Heart right ventricle (tissue), 16 donors: ENCODE results near the gene AMIGO1. TPM values are rescaled to one million over a fixed set of nuclear protein-coding genes. Genes with fewer than 3 reads are reported as not detected.

Source experiments
- ATAC-seq, 8 donors: fragments of 200-7000 bp; cut with Tn5 transposase; one replicate each; pipeline ENCODE4 v1.9.1; 2020; ENCODE audit warnings: mild to moderate bottlenecking in 8 of 8, moderate library complexity in 8 of 8, moderate number of reproducible peaks in 1 of 8
- DNase-seq, 2 donors: peaks; one replicate each; pipeline ENCODE4 v3.0.0-alpha.2; 2020
- H3K27ac ChIP-seq, 10 donors: fragments of 200-600 bp; sonication (generic) in 2 of 10; one replicate each; pipeline versions ENCODE4 v1.5.0 to v1.8.0; 2020 to 2022; ENCODE audit warnings: mild to moderate bottlenecking in 3 of 10
- H3K27me3 ChIP-seq, 7 donors: fragments of 200-600 bp; one replicate each; pipeline ENCODE4 v1.8.0; 2021 to 2022; ENCODE audit warnings: mild to moderate bottlenecking in 2 of 7
- H3K36me3 ChIP-seq, 9 donors: fragments of 200-600 bp; sonication (generic) in 1 of 9; one replicate each; pipeline versions ENCODE4 v1.5.0 to v1.8.0; 2020 to 2022; ENCODE audit warnings: mild to moderate bottlenecking in 2 of 9
- H3K4me1 ChIP-seq, 9 donors: fragments of 200-600 bp; sonication (generic) in 1 of 9; one replicate each; pipeline versions ENCODE4 v1.5.0 to v1.8.0; 2020 to 2022; ENCODE audit warnings: mild to moderate bottlenecking in 4 of 9
- H3K4me3 ChIP-seq, 10 donors: fragments of 200-600 bp; sonication (generic) in 2 of 10; one replicate each; pipeline versions ENCODE4 v1.5.0 to v1.8.0; 2020 to 2022; ENCODE audit warnings: mild to moderate bottlenecking in 7 of 10, moderate library complexity in 2 of 10
- H3K9me3 ChIP-seq, 11 donors: fragments of 200-600 bp in 10 of 11; sonication (generic) in 2 of 11; one replicate each; pipeline versions ENCODE4 v1.5.0 to v1.8.0; 2013 to 2022; ENCODE audit warnings: mild to moderate bottlenecking in 2 of 11, control low read depth in 1 of 11, moderate library complexity in 1 of 11
- WGBS, 2 donors: extraction: QIAGEN DNeasy Blood & Tissue Kit; methylation state at CpG; one replicate each; pipeline ENCODE4 v1.1.7; 2013; ENCODE audit warnings: inconsistent platforms in 1 of 2; 5-methylcytosine and 5-hydroxymethylcytosine counted together
- intact Hi-C, 10 donors: fragments of 100-400 bp; cut with DNase I; formaldehyde crosslinking; loops; one replicate each; pipeline versions ENCODE4 v1.11.1 to v1.14.2; 2022
- polyA plus RNA-seq, 2 donors: library from polyadenylated mRNA; stranded (reverse); fragments of 200-250 nt; gene quantifications; one replicate each; pipeline ENCODE4 v1.2.3, GENCODE V29; 2013
- total RNA-seq, 10 donors: library from RNA; stranded (reverse); fragmentation: NEBNext Ultra II Directional in 3 of 10; extraction: Animal tissue kit (Norgen Biotek cat#: 25700) in 3 of 10; gene quantifications; one replicate each; pipeline versions ENCODE4 v1.2.1 to v1.2.4, GENCODE V29; 2021 to 2023
- TF ChIP-seq, protein P1 (sequence below), 9 donors: fragments of 200-600 bp; sonication (generic) in 2 of 9; IDR thresholded peaks; one replicate each; pipeline versions ENCODE4 v1.5.0 to v1.8.0; 2021 to 2022; ENCODE audit warnings: antibody characterized with exemption in 9 of 9, mild to moderate bottlenecking in 5 of 9, moderate library complexity in 1 of 9
- donor health status: Arrhythmogenic right ventricular cardiomyopathy.
- donor health status: ischemic (EF 13 %, LVEDD 7.1; RV severe dilation, severe dysfunction).
- donor health status: healthy with polysubstance abuse.
- donor health status: DM: no; HTN: yes; CAD: no.
- donor health status: DM: no; HTN: no; CAD: no.
- donor health status: ischemic (EF 25% LVEDD 6.9; RV normal size, moderate dysfunction).
- donor health status: ischemic (EF 25% LVEDD 5.7; RV mildly dilated, moderate dysfunction).
- donor health status: healthy.
- donor health status: DM: yes; HTN: yes; CAD: no.
- donor health status: Ischemic cardiomyopathy.
- donor health status: ischemic (EF 35%, LVEDD 5.7; RV mildly dilated, moderate dysfunction).
- donor health status: nonischemic (EF 11% LVEDD 7.7; RV severe dilation, severe dysfunction).
- donor health status: DM: yes; HTN: yes; CAD: no.
- donor health status: PGD.
- donor health status: ischemic (EF 29% LVEDD 5.4; RV normal size, mild dysfunction).
- donor health status: nonischemic (EF 23%, LVEDD 6.1; RV moderate dilation, normal function).

AMIGO1 gene
- total and polyA plus RNA-seq, 12 donors: 2.8 to 16.6 (median 14.5) TPM

DNA sequence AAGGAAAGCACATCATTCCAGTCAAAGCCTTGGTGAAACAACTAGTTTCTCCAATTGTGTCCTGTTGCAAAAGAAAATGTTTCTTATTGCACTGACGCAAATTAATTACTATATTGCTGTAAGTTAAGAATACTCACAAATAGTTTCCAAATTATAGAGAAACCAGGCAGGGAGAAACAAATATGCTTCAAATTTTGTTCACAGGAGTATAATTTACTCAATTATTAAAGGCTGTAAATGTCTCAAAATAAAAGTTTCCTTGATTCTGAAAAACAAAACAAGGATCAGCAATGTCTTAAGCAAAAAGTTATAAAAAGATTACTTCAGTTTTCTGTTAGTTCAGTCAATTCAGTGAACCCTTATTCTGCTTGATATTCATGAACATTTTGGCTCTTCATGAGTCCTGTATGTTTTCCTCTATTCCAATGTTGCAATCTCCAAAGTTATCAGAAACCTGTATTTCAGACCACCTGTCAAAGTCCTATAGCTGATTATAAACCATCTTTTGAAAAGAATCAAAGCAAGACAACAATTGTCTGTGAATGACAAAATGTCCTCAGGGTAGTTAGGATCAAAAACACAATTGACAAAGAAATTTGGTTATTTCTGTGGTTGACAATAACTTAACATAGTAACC, 54.9 kb downstream of the AMIGO1 start:
- TF ChIP-seq, protein P1, sequence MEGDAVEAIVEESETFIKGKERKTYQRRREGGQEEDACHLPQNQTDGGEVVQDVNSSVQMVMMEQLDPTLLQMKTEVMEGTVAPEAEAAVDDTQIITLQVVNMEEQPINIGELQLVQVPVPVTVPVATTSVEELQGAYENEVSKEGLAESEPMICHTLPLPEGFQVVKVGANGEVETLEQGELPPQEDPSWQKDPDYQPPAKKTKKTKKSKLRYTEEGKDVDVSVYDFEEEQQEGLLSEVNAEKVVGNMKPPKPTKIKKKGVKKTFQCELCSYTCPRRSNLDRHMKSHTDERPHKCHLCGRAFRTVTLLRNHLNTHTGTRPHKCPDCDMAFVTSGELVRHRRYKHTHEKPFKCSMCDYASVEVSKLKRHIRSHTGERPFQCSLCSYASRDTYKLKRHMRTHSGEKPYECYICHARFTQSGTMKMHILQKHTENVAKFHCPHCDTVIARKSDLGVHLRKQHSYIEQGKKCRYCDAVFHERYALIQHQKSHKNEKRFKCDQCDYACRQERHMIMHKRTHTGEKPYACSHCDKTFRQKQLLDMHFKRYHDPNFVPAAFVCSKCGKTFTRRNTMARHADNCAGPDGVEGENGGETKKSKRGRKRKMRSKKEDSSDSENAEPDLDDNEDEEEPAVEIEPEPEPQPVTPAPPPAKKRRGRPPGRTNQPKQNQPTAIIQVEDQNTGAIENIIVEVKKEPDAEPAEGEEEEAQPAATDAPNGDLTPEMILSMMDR (IDR thresholded peaks at IDR 0.05): no peak
- Histone ChIP-seq H3K9me3 (peaks cover 0 to 18% (median 0%) of the 10 kb centered on the region in 11 donors), H3K4me1 (no peaks in the 10 kb centered on the region), H3K36me3 (no peaks in the 10 kb centered on the region), H3K27ac (no peak overlapping the region), H3K27me3 (peaks cover 0 to 34% (median 5%) of the 10 kb centered on the region in 7 donors), H3K4me3 (no peak overlapping the region)
- intact Hi-C loops: no loop called here
- ATAC-seq: no peak
- DNase-seq: no peak
- 93 to 98% methylated on average over 1 of the region's 1 CpG for WGBS, 2 donors

Other genes starting within 250 kb of the AMIGO1 start
- 1 to 10 TPM in 2 of 10 donors, under 1 TPM in 8; 0.34 to 2.4 (median 0.59) TPM for gene PSRC1, start 226.6 kb downstream of the AMIGO1 start, total RNA-seq
- gene PSRC1, start 226.6 kb downstream of the AMIGO1 start, polyA plus RNA-seq: 1 to 10 TPM; 2.3 to 2.9 TPM
- 1 to 10 TPM in 2 of 10 donors, under 1 TPM in 8; 0.23 to 2.7 (median 0.53) TPM for gene MYBPHL, start 202.7 kb downstream of the AMIGO1 start, total RNA-seq
- gene MYBPHL, start 202.7 kb downstream of the AMIGO1 start, polyA plus RNA-seq: under 1 TPM in 1 of 2 donors, not detected in 1; 0.30 TPM
- 100 to 1,000 TPM; 105 to 235 (median 132) TPM for gene SORT1, start 111.8 kb downstream of the AMIGO1 start, total RNA-seq
- 10 to 100 TPM; 32.8 to 64.1 TPM for gene SORT1, start 111.8 kb downstream of the AMIGO1 start, polyA plus RNA-seq
- gene PSMA5, start 83.3 kb downstream of the AMIGO1 start, total RNA-seq: 10 to 100 TPM; 51.2 to 65.6 (median 59.2) TPM
- 10 to 100 TPM; 22.7 to 94.6 TPM for gene PSMA5, start 83.3 kb downstream of the AMIGO1 start, polyA plus RNA-seq
- 10 to 100 TPM; 25.4 to 47.3 (median 27.7) TPM for gene SYPL2, start 43.2 kb downstream of the AMIGO1 start, total RNA-seq
- 10 to 100 TPM; 15.0 to 21.9 TPM for gene SYPL2, start 43.2 kb downstream of the AMIGO1 start, polyA plus RNA-seq
- 1 to 10 TPM; 1.8 to 3.0 (median 2.5) TPM for gene ATXN7L2, start 25.8 kb downstream of the AMIGO1 start, total RNA-seq
- 10 to 100 TPM in 1 of 2 donors, 1 to 10 TPM in 1; 3.2 to 11.4 TPM for gene ATXN7L2, start 25.8 kb downstream of the AMIGO1 start, polyA plus RNA-seq
- gene CYB561D1, start 15.6 kb downstream of the AMIGO1 start, total RNA-seq: 1 to 10 TPM; 3.3 to 7.6 (median 4.5) TPM
- 1 to 10 TPM; 3.0 to 3.6 TPM for gene CYB561D1, start 15.6 kb downstream of the AMIGO1 start, polyA plus RNA-seq
- 1 to 10 TPM in 1 of 10 donors, under 1 TPM in 7, not detected in 2; 0.11 to 1.0 (median 0.31) TPM for gene GPR61, start 30.1 kb upstream of the AMIGO1 start, total RNA-seq
- not detected for gene GPR61, start 30.1 kb upstream of the AMIGO1 start, polyA plus RNA-seq
- gene GNAI3, start 38.9 kb upstream of the AMIGO1 start, total RNA-seq: 1 to 10 TPM; 2.1 to 3.6 (median 2.8) TPM
- 1 to 10 TPM; 1.6 to 2.2 TPM for gene GNAI3, start 38.9 kb upstream of the AMIGO1 start, polyA plus RNA-seq
- gene GNAT2, start 109.9 kb upstream of the AMIGO1 start, total RNA-seq: not detected
- gene GNAT2, start 109.9 kb upstream of the AMIGO1 start, polyA plus RNA-seq: under 1 TPM in 1 of 2 donors, not detected in 1; 0.04 TPM
- 10 to 100 TPM in 7 of 10 donors, 1 to 10 TPM in 3; 6.4 to 18.2 (median 11.5) TPM for gene AMPD2, start 110.1 kb upstream of the AMIGO1 start, total RNA-seq
- 10 to 100 TPM; 12.3 to 15.2 TPM for gene AMPD2, start 110.1 kb upstream of the AMIGO1 start, polyA plus RNA-seq
- 10 to 100 TPM; 29.9 to 62.1 (median 43.5) TPM for gene GSTM4, start 146.4 kb upstream of the AMIGO1 start, total RNA-seq
- 10 to 100 TPM; 22.8 to 41.3 TPM for gene GSTM4, start 146.4 kb upstream of the AMIGO1 start, polyA plus RNA-seq
- 10 to 100 TPM; 56.9 to 93.3 (median 68.1) TPM for gene GSTM2, start 158.3 kb upstream of the AMIGO1 start, total RNA-seq
- 100 to 1,000 TPM in 1 of 2 donors, 10 to 100 TPM in 1; 23.1 to 113 TPM for gene GSTM2, start 158.3 kb upstream of the AMIGO1 start, polyA plus RNA-seq
- gene GSTM1, start 178.1 kb upstream of the AMIGO1 start, total RNA-seq: 10 to 100 TPM in 6 of 10 donors, not detected in 4; 28.7 to 57.7 (median 36.9) TPM
- 10 to 100 TPM in 1 of 2 donors, under 1 TPM in 1; 0.19 to 39.6 TPM for gene GSTM1, start 178.1 kb upstream of the AMIGO1 start, polyA plus RNA-seq
- gene GSTM5, start 202.5 kb upstream of the AMIGO1 start, total RNA-seq: 1 to 10 TPM in 9 of 10 donors, under 1 TPM in 1; 0.93 to 3.2 (median 2.0) TPM
- 1 to 10 TPM in 1 of 2 donors, under 1 TPM in 1; 0.86 to 2.9 TPM for gene GSTM5, start 202.5 kb upstream of the AMIGO1 start, polyA plus RNA-seq
- gene GSTM3, start 231.3 kb upstream of the AMIGO1 start, total RNA-seq: 100 to 1,000 TPM in 5 of 10 donors, 10 to 100 TPM in 5; 51.8 to 289 (median 99.3) TPM
- gene GSTM3, start 231.3 kb upstream of the AMIGO1 start, polyA plus RNA-seq: 100 to 1,000 TPM in 1 of 2 donors, 10 to 100 TPM in 1; 49.0 to 129 TPM